ENCODE results near the gene PGM2. TPM values are rescaled to one million over a fixed set of nuclear protein-coding genes. Genes with fewer than 3 reads are reported as not detected.

PGM2 gene
- polyA plus RNA-seq, 2 donors = 21.0 to 57.3 TPM

Other genes starting within 250 kb of the PGM2 start
- gene RELL1, start 140.3 kb upstream of the PGM2 start, polyA plus RNA-seq = 1 to 10 TPM; 2.1 to 2.8 TPM
- gene TBC1D1, start 64.4 kb downstream of the PGM2 start, polyA plus RNA-seq = 10 to 100 TPM; 10.4 to 15.3 TPM
- under 1 TPM in 1 of 2 donors, not detected in 1; 0.20 TPM for gene PTTG2, start 133.7 kb downstream of the PGM2 start, polyA plus RNA-seq

All from esophagus (tissue), 2 donors.